ENCODE data around the gene ZFYVE9.
A peak's percentile ranks its signal among the peaks of the same experiment; 100 is the strongest.
"Not testable (repeated sequence)": the region's sequence is repeated elsewhere in the genome, so short reads cannot be mapped to it uniquely, and the experiment has no call there.

The ZFYVE9 gene

GRCh38 chr1:52368383-52369172 is 226.7 kb downstream of the ZFYVE9 start:
- peak; percentile 82 for DNase-seq (ENCODE audit: low spot score)

- not testable (repeated sequence) for DNase-seq (ENCODE audit: low spot score)
These were observed 228.0 kb downstream of the ZFYVE9 start for GRCh38 chr1:52369851-52370250.

GRCh38 chr1:52385376-52385775 is 243.5 kb downstream of the ZFYVE9 start:
- DNase-seq (ENCODE audit: low spot score): no peak

GRCh38 chr1:52386458-52386857 is 244.6 kb downstream of the ZFYVE9 start:
- no peak for DNase-seq (ENCODE audit: low spot score)

GRCh38 chr1:52393174-52393573 is 251.3 kb downstream of the ZFYVE9 start:
- no peak for DNase-seq (ENCODE audit: low spot score)
